Upper lobe of right lung (tissue), 1 donor: ENCODE results near the gene ANXA2. TPM values are rescaled to one million over a fixed set of nuclear protein-coding genes. Genes with fewer than 3 reads are reported as not detected.

ENCODE experiments used
- ATAC-seq: fragments of 200-7000 bp; cut with Tn5 transposase; one replicate; pipeline ENCODE4 v1.9.1; 2020; ENCODE audit warnings: mild to moderate bottlenecking, moderate library complexity
- DNase-seq: peaks from one replicate; pipeline ENCODE4 v3.0.0-alpha.2; 2020
- H3K27ac ChIP-seq: fragments of 200-600 bp; one replicate; pipeline ENCODE4 v1.8.0; 2022
- H3K27me3 ChIP-seq: fragments of 200-600 bp; one replicate; pipeline ENCODE4 v1.8.0; 2022; ENCODE audit warnings: mild to moderate bottlenecking
- H3K36me3 ChIP-seq: fragments of 200-600 bp; one replicate; pipeline ENCODE4 v1.8.0; 2022
- H3K4me1 ChIP-seq: fragments of 200-600 bp; one replicate; pipeline ENCODE4 v1.8.0; 2022
- H3K4me3 ChIP-seq: fragments of 200-600 bp; one replicate; pipeline ENCODE4 v1.8.0; 2022; ENCODE audit warnings: mild to moderate bottlenecking
- H3K9me3 ChIP-seq: fragments of 200-600 bp; one replicate; pipeline ENCODE4 v1.8.0; 2022
- intact Hi-C: fragments of 100-400 bp; cut with DNase I; formaldehyde crosslinking; loops from one replicate; pipeline ENCODE4 v1.11.0; 2022
- total RNA-seq: library from RNA; stranded (reverse); fragmentation: NEBNext Ultra II Directional; extraction: Animal tissue kit (Norgen Biotek cat#: 25700); gene quantifications from one replicate; pipeline ENCODE4 v1.2.1, GENCODE V29; 2021
- TF ChIP-seq, protein P1 (sequence below): fragments of 200-600 bp; IDR thresholded peaks from one replicate; pipeline ENCODE4 v1.8.0; 2022; ENCODE audit warnings: antibody characterized with exemption
- donor health status: DM: no; HTN: yes; CAD: no; lungs with severe emphysema.

The ANXA2 gene
- total RNA-seq, 1 donor from 2014 or later: 818 TPM

DNA sequence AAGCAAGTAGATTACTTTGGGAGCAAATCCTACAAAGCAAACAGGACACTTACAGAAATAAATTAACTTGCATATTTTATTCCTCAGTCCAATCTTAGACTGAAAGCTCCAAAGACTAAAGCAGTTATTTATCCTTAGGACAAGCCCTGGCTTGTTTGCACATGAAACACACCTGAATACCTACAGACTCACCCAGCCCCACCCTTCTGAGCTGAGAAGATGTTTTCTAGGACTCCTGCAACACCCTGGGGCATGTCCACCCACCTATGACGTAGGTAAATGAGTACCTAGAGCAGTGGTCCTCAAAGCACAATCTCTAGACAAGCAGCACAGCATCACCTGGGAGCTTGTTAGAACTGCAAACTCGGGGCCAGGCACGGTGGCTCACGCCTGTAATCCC lies 80.8 kb downstream of the ANXA2 start:
- Histone ChIP-seq H3K27me3 (no peaks in the 10 kb centered on the region), H3K4me3 (no peak overlapping the region), H3K27ac (no peak overlapping the region), H3K9me3 (no peaks in the 10 kb centered on the region), H3K36me3 (no peaks in the 10 kb centered on the region), H3K4me1 (no peaks in the 10 kb centered on the region)
- intact Hi-C loops: no loop called here
- ATAC-seq: no peak
- DNase-seq: no peak
- TF ChIP-seq, protein P1, sequence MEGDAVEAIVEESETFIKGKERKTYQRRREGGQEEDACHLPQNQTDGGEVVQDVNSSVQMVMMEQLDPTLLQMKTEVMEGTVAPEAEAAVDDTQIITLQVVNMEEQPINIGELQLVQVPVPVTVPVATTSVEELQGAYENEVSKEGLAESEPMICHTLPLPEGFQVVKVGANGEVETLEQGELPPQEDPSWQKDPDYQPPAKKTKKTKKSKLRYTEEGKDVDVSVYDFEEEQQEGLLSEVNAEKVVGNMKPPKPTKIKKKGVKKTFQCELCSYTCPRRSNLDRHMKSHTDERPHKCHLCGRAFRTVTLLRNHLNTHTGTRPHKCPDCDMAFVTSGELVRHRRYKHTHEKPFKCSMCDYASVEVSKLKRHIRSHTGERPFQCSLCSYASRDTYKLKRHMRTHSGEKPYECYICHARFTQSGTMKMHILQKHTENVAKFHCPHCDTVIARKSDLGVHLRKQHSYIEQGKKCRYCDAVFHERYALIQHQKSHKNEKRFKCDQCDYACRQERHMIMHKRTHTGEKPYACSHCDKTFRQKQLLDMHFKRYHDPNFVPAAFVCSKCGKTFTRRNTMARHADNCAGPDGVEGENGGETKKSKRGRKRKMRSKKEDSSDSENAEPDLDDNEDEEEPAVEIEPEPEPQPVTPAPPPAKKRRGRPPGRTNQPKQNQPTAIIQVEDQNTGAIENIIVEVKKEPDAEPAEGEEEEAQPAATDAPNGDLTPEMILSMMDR: no peak

DNA sequence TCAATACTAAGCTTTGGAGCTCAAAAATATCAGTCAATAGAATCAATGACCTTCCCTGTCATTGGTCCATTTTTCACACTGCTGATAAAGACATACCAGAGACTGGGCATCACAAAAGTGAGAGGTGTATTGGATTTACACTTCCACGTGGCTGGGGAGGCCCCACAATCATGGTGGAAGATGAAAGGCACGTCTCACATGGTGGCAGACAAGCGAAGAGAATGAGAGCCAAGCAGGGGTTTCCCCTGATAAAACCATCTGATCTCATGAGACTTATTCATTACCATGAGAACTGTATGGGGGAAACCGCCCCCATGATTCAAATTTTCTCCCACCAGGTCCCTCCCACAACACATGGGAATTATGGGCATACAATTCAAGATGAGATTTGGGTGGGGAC lies 81.9 kb downstream of the ANXA2 start:
- DNase-seq (no peak), ATAC-seq (no peak)
- Histone ChIP-seq H3K27ac (no peak overlapping the region), H3K27me3 (no peaks in the 10 kb centered on the region), H3K4me3 (no peak overlapping the region), H3K9me3 (no peaks in the 10 kb centered on the region), H3K4me1 (no peaks in the 10 kb centered on the region), H3K36me3 (no peaks in the 10 kb centered on the region)
- intact Hi-C loops: no loop called here
- TF ChIP-seq, protein P1: no peak

DNA sequence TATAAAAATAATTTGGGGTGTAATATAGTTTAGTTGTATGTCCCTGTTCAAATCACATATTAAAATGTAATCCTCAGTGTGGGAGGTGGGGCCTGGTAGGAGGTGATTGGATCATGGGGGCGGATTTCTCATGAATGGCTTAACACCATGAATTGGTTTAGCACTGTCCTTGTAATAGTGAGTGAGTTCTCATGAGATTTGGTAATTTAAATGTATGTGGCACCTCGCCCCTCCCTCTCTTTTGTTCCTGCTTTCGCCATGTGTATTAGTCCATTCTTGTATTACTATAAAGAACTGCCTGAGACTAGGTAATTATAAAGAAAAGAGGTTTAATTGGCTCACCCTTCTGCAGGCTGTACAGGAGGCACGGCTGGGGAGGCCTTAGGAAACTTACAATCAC lies 83.9 kb downstream of the ANXA2 start:
- Histone ChIP-seq H3K36me3 (no peaks in the 10 kb centered on the region), H3K4me1 (no peaks in the 10 kb centered on the region), H3K4me3 (no peak overlapping the region), H3K9me3 (no peaks in the 10 kb centered on the region), H3K27me3 (peaks cover 2% of the 10 kb centered on the region), H3K27ac (no peak overlapping the region)
- no peak for ATAC-seq
- intact Hi-C loops: no loop called here
- TF ChIP-seq, protein P1: no peak
- DNase-seq: no peak

DNA sequence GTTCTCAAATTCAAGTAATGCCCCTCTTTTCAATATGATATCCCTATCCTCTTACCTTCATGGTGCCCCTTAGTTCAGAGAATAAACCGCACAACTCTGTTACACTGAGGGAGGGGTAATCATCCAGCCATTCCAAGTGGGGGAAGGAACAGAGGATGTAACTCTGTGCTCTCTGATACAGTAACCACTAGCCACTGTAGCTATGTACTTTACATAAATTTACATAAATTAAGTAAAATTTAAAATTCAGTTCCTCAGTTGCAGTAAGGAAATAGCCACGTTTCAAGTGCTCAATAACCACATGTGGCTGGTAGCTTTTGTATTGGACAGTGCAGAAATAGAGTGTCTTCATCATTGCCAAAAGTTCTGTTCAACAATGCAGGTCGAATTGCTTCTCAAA lies 90.8 kb downstream of the ANXA2 start:
- Histone ChIP-seq H3K4me3 (no peak overlapping the region), H3K27me3 (peaks cover 13% of the 10 kb centered on the region), H3K9me3 (no peaks in the 10 kb centered on the region), H3K4me1 (no peaks in the 10 kb centered on the region), H3K36me3 (no peaks in the 10 kb centered on the region), H3K27ac (no peak overlapping the region)
- ATAC-seq (no peak), DNase-seq (no peak)
- intact Hi-C loops: no loop called here
- TF ChIP-seq, protein P1: no peak

DNA sequence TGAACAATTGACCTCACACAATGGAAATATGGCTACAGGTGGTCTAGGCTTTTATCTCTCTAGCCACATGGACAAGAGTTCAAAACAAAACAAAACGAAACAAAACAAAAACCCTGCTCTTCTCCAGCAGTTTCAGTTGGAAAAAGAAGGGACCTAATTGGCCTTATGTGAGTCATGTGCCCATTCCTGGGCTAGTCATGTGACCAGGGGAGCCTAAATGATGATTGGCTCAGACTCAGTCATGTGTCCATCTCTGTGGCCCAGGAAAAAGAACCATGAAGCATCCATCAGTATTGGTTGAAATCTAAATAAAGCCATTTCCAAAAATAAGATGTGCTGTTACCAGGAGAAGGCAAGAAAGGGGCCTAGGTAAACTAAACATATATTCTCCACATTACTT lies 96.8 kb downstream of the ANXA2 start:
- no peaks in the 10 kb centered on the region for H3K36me3 ChIP-seq
- no peaks in the 10 kb centered on the region for H3K27me3 ChIP-seq
- H3K4me1 ChIP-seq: peaks cover 9% of the 10 kb centered on the region
- intact Hi-C loops: no loop called here
- no peak overlapping the region for H3K27ac ChIP-seq
- ATAC-seq (no peak), DNase-seq (no peak)
- TF ChIP-seq, protein P1: no peak
- H3K9me3 ChIP-seq: no peaks in the 10 kb centered on the region
- H3K4me3 ChIP-seq: no peak overlapping the region

DNA sequence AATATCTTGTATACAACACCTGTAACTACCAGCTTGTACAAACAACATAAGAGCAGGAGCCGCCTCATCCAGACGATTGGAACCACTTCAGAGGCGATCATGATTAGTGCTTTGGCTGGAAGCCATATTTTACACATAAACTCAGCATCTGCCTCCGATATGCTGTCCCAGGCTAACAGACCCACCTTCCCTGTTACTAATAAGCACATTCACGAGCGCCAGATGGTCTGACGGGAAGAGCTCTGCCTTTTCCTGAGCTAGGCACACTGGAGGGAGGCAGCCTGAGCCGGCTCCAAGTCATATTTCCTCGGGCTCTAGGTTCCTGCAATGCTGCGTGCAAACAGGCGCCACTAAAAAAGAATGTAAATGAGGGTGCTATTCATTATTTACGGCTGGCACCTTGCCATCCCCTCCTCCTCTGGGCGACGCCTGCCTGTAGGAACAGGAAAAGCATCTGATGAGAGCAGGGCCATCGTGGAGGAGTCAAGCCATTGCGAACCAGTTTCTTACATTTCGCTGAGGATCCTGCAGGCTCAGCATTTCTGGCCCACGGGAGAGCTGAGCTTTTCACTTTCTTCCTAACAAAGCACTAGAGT lies 98.2 kb downstream of the ANXA2 start:
- ATAC-seq (peak; percentile 41), DNase-seq (no peak)
- H3K4me3 ChIP-seq: no peak overlapping the region
- H3K4me1 ChIP-seq: peaks cover 9% of the 10 kb centered on the region
- no peaks in the 10 kb centered on the region for H3K27me3 ChIP-seq
- H3K9me3 ChIP-seq: no peaks in the 10 kb centered on the region
- TF ChIP-seq, protein P1: peak; percentile 16
- no peaks in the 10 kb centered on the region for H3K36me3 ChIP-seq
- intact Hi-C loops: no loop called here
- no peak overlapping the region for H3K27ac ChIP-seq
